ENCODE results near the gene C10orf105.

C10orf105 gene

DNA sequence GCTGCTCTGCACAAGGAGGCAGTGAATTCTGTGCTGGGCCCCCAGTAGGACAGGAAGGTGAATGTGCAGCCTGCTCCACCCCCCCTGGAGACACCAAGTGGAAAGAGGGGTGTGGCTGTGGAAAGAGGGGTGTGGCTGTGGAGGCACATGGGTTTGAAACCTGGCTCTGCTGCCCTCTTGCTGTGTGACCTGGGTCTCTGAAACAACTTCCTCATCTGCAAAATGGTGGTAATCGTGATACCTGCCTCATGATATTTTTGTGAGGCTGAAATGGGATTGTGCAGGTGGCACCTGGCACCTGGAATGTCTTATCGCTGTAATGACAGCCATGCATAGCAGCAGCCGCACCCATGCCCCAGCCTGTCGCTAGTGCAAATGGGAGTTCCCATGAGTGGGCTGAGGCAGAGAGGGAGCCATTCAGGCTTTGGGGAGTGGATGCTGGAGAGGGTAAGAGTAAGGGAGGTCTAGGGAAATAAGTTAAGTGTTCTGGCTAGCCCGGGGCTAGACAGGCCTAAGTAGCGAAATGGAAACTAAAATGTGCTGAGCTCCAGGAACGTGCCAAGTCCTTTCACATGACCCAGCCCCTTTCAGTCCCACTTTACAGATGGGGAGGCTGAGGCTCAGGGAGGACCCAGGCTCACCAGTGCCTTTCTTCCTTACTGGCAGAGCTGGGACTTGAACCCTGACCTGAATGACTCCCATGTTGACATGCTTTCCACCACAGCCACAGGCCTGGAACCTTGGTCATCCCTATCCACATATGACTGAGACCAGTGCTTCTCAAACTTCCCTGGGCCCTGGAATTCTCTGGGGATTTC lies 35.0 kb downstream of the C10orf105 start:
- H3K4me2 ChIP-seq (ENCODE audit: low read length), result no peak overlapping the region

DNA sequence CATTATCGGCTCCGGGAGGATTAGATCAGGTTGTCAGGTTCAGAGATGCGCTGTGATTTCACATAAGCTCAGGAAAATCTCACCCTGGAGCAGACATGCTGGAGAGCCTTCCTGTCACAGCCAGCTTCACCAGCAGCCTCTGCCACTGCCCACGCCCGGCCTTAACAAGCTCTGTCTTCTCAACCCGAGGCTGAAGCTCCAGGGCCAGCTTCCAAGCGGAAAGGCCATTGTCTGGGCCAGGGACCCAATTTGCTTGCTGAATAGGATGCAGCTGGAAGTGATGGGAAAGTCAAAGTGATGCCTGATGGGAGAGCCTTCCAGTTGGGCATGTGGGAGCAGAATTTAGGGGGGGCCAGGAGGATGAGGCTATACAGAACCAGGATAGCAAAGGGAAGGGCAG lies 36.3 kb downstream of the C10orf105 start:
- Histone ChIP-seq H3K9ac (ENCODE audit: low read length) (no peak overlapping the region), H3K9me3 (ENCODE audit: low read length) (no peaks in the 10 kb centered on the region), H3K4me3 (ENCODE audit: low read depth, low read length, poor library complexity, severe bottlenecking) (no peak overlapping the region), H3K4me1 (ENCODE audit: insufficient read depth, low read length, severe bottlenecking) (no peaks in the 10 kb centered on the region), H3K4me2 (ENCODE audit: low read length) (no peak overlapping the region), H3K27ac (ENCODE audit: low read depth, low read length, poor library complexity, severe bottlenecking) (no peak overlapping the region), H2AFZ (ENCODE audit: low read length) (no peak overlapping the region), H3F3A (ENCODE audit: insufficient read depth, low read length) (0 out of 2 replicates have a peak, but pooled peaks cover 2% of the 10 kb centered on the region), H3K36me3 (ENCODE audit: insufficient read depth, low read length) (no peaks in the 10 kb centered on the region), H3K27me3 (ENCODE audit: insufficient read depth, low read length) (0 out of 2 replicates have a peak, but pooled peaks cover 10% of the 10 kb centered on the region), H3K9me2 (ENCODE audit: low read depth, low read length) (no peaks in the 10 kb centered on the region), H3K79me2 (ENCODE audit: insufficient read depth, low read length) (no peaks in the 10 kb centered on the region), H4K20me1 (ENCODE audit: insufficient read depth, low read length) (no peaks in the 10 kb centered on the region)
- TF ChIP-seq, protein P1, sequence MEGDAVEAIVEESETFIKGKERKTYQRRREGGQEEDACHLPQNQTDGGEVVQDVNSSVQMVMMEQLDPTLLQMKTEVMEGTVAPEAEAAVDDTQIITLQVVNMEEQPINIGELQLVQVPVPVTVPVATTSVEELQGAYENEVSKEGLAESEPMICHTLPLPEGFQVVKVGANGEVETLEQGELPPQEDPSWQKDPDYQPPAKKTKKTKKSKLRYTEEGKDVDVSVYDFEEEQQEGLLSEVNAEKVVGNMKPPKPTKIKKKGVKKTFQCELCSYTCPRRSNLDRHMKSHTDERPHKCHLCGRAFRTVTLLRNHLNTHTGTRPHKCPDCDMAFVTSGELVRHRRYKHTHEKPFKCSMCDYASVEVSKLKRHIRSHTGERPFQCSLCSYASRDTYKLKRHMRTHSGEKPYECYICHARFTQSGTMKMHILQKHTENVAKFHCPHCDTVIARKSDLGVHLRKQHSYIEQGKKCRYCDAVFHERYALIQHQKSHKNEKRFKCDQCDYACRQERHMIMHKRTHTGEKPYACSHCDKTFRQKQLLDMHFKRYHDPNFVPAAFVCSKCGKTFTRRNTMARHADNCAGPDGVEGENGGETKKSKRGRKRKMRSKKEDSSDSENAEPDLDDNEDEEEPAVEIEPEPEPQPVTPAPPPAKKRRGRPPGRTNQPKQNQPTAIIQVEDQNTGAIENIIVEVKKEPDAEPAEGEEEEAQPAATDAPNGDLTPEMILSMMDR (IDR thresholded peaks at IDR 0.05; ENCODE audit: low read length), result no peak
- TF ChIP-seq EZH2 (IDR thresholded peaks at IDR 0.05; ENCODE audit: borderline replicate concordance, low read length), result no peak

More for the DNA sequence above, 35.0 kb downstream of the C10orf105 start:
- H3K4me1 ChIP-seq (ENCODE audit: insufficient read depth, low read length, severe bottlenecking), result no peaks in the 10 kb centered on the region
- H4K20me1 ChIP-seq (ENCODE audit: insufficient read depth, low read length), result no peaks in the 10 kb centered on the region
- H3K9me2 ChIP-seq (ENCODE audit: low read depth, low read length), result no peaks in the 10 kb centered on the region
- no peak overlapping the region for H3K9ac ChIP-seq (ENCODE audit: low read length)
- H3K27ac ChIP-seq (ENCODE audit: low read depth, low read length, poor library complexity, severe bottlenecking), result no peak overlapping the region
- H2AFZ ChIP-seq (ENCODE audit: low read length), result no peak overlapping the region
- 0 out of 2 replicates have a peak, but pooled peaks cover 7% of the 10 kb centered on the region for H3K27me3 ChIP-seq (ENCODE audit: insufficient read depth, low read length)
- no peaks in the 10 kb centered on the region for H3K79me2 ChIP-seq (ENCODE audit: insufficient read depth, low read length)
- 0 out of 2 replicates have a peak, but pooled peaks cover 3% of the 10 kb centered on the region for H3F3A ChIP-seq (ENCODE audit: insufficient read depth, low read length)
- no peaks in the 10 kb centered on the region for H3K36me3 ChIP-seq (ENCODE audit: insufficient read depth, low read length)
- H3K4me3 ChIP-seq (ENCODE audit: low read depth, low read length, poor library complexity, severe bottlenecking), result no peak overlapping the region
- TF ChIP-seq, protein P1 (IDR thresholded peaks at IDR 0.05; ENCODE audit: low read length), result peak; percentile 36
- TF ChIP-seq EZH2 (IDR thresholded peaks at IDR 0.05; ENCODE audit: borderline replicate concordance, low read length), result no peak
- no peaks in the 10 kb centered on the region for H3K9me3 ChIP-seq (ENCODE audit: low read length)

DNA sequence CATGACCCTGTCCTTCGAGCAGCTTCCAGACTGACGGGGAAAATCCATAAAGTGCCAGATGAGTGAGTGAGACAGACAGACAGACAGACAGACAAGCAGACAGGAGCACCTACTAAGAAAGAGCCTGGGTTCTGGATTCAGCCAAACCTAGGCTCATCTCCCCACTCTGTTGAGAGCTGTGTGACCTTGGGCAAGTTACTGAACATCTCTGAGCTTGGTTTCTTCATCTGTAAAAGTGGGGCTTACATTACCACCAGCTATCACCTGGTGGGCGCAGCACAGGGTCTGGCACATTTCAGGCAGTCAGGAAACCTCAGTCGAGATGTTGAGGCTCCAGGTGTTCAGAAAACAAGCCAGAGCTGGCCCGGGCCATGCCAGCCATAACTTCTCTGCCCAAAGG lies 37.6 kb downstream of the C10orf105 start:
- no peak overlapping the region for H2AFZ ChIP-seq (ENCODE audit: low read length)
- H3K9ac ChIP-seq (ENCODE audit: low read length), result no peak overlapping the region

More for the DNA sequence above, 37.6 kb downstream of the C10orf105 start:
- Histone ChIP-seq H3F3A (ENCODE audit: insufficient read depth, low read length) (no peaks in the 10 kb centered on the region), H3K79me2 (ENCODE audit: insufficient read depth, low read length) (no peaks in the 10 kb centered on the region), H3K36me3 (ENCODE audit: insufficient read depth, low read length) (no peaks in the 10 kb centered on the region), H3K9me2 (ENCODE audit: low read depth, low read length) (no peaks in the 10 kb centered on the region), H3K4me2 (ENCODE audit: low read length) (no peak overlapping the region), H3K27ac (ENCODE audit: low read depth, low read length, poor library complexity, severe bottlenecking) (no peak overlapping the region), H4K20me1 (ENCODE audit: insufficient read depth, low read length) (no peaks in the 10 kb centered on the region), H3K4me1 (ENCODE audit: insufficient read depth, low read length, severe bottlenecking) (no peaks in the 10 kb centered on the region), H3K4me3 (ENCODE audit: low read depth, low read length, poor library complexity, severe bottlenecking) (no peak overlapping the region), H3K9me3 (ENCODE audit: low read length) (no peaks in the 10 kb centered on the region), H3K27me3 (ENCODE audit: insufficient read depth, low read length) (peaks cover 11% of the 10 kb centered on the region; the same call in 1 of the 2 replicates)
- TF ChIP-seq EZH2 (IDR thresholded peaks at IDR 0.05; ENCODE audit: borderline replicate concordance, low read length), result no peak
- TF ChIP-seq, protein P1 (IDR thresholded peaks at IDR 0.05; ENCODE audit: low read length), result no peak

All from OCI-LY1 (cell line).